HepG2 (cell line): ENCODE data around the gene SMAD1. TPM values are rescaled to one million over a fixed set of nuclear protein-coding genes. Genes with fewer than 3 reads are reported as not detected.
A peak's percentile ranks its signal among the peaks of the same experiment; 100 is the strongest.

Source experiments
- AHDC1 ChIP-seq: sonication (generic); formaldehyde crosslinking; IDR thresholded peaks from 2 replicates; pipeline ENCODE4 v1.5.1; 2020; ENCODE audit warnings: mild to moderate bottlenecking, missing genetic modification reagents, borderline replicate concordance
- EP300 ChIP-seq, 3 experiments: sonication (generic) in 1 of 3; formaldehyde crosslinking in 1 of 3; IDR thresholded peaks; 2 replicates each; pipeline versions ENCODE4 v1.5.1 to v1.6.1; 2011 to 2020; ENCODE audit warnings: low read depth in 2 of 3, low read length in 2 of 3, borderline replicate concordance in 1 of 3, improper control_type of control experiment in 1 of 3, mild to moderate bottlenecking in 1 of 3, missing genetic modification reagents in 1 of 3, moderate library complexity in 1 of 3
- FOXA3 ChIP-seq: IDR thresholded peaks from 2 replicates; pipeline ENCODE4 v1.6.1; 2016; ENCODE audit warnings: missing genetic modification reagents, missing compliant biosample characterization
- FOXP4 ChIP-seq: sonication (generic); formaldehyde crosslinking; IDR thresholded peaks from 2 replicates; pipeline ENCODE4 v1.4.0; 2020; ENCODE audit warnings: missing genetic modification reagents
- HNRNPH1 ChIP-seq: fragments of 200-400 bp; formaldehyde crosslinking; optimal IDR thresholded peaks from 2 replicates; pipeline ENCODE3; 2017; ENCODE audit warnings: mild to moderate bottlenecking, low read depth, low read length
- HOXA3 ChIP-seq: sonication (generic); formaldehyde crosslinking; IDR thresholded peaks from 2 replicates; pipeline ENCODE4 v1.5.0; 2020; ENCODE audit warnings: missing genetic modification reagents
- IKZF4 ChIP-seq: sonication (generic); formaldehyde crosslinking; IDR thresholded peaks from 2 replicates; pipeline ENCODE4 v1.5.1; 2020; ENCODE audit warnings: borderline replicate concordance, mild to moderate bottlenecking, low read depth, missing genetic modification reagents; ENCODE audit errors: not compliant biosample characterization
- MAFK ChIP-seq, 2 experiments: IDR thresholded peaks in 1 of 2; conservative IDR thresholded peaks in 1 of 2; 2 replicates each; pipeline ENCODE4 v1.6.1; 2011; ENCODE audit warnings: improper control_type of control experiment in 2 of 2, low read length in 2 of 2
- NFE2L2 ChIP-seq: fragments of 150-350 bp; IDR thresholded peaks from 2 replicates; pipeline ENCODE4 v1.6.1; 2014; ENCODE audit warnings: low read length
- SRF ChIP-seq: IDR thresholded peaks from 2 replicates; pipeline ENCODE4 v1.6.1; 2011; ENCODE audit warnings: mild to moderate bottlenecking, low read depth, low read length, moderate library complexity
- TBX3 ChIP-seq: fragments of 450-650 bp; IDR thresholded peaks from 2 replicates; pipeline ENCODE4 v1.6.1; 2017; ENCODE audit warnings: antibody characterized with exemption, mild to moderate bottlenecking, inconsistent platforms, borderline replicate concordance
- TSC22D2 ChIP-seq: sonication (generic); formaldehyde crosslinking; IDR thresholded peaks from 2 replicates; pipeline ENCODE4 v1.5.1; 2020; ENCODE audit warnings: missing genetic modification reagents, mild to moderate bottlenecking, borderline replicate concordance
- ZNF318 ChIP-seq: sonication (generic); formaldehyde crosslinking; IDR thresholded peaks from 2 replicates; pipeline ENCODE4 v1.4.0; 2020; ENCODE audit warnings: mild to moderate bottlenecking, missing genetic modification reagents
- polyA plus RNA-seq, 8 experiments: library from polyadenylated mRNA; depleted of rRNA in 3 of 8; stranded (reverse) in 7 of 8; unstranded in 1 of 8; fragments of >200 nt; fragmentation: Illumina TruSeq in 4 of 8; extraction: Trizol in 4 of 8; gene quantifications; 2 replicates each; pipeline versions ENCODE4 v1.2.1 to v1.2.3, GENCODE V29; 2011 to 2016; ENCODE audit warnings: low read depth in 4 of 8, missing spikeins in 1 of 8, mixed read lengths in 1 of 8; ENCODE audit not compliant: insufficient read depth in 1 of 8
- total RNA-seq, 5 experiments: library from RNA; depleted of rRNA; stranded (reverse); fragments of >200 nt; fragmentation: Illumina TruSeq; extraction: Trizol; gene quantifications; 2 replicates each; pipeline ENCODE4 v1.2.3, GENCODE V29; 2016; ENCODE audit warnings: low read depth in 1 of 5

Gene SMAD1
- total and polyA plus RNA-seq, 2 of the 13 experiments (the other 11 are each of a cell fraction or from before 2014, with no cell fraction given) = 12.7 to 16.6 TPM

GRCh38 chr4:145507636-145508035, 26.0 kb downstream of the SMAD1 start (continued):
- TF ChIP-seq AHDC1 (CRISPR knock-in tag) (peak; percentile 56; the same call in 1 of the 2 replicates), IKZF4 (CRISPR knock-in tag) (no peak), FOXP4 (CRISPR knock-in tag) (peak; percentile 42; the same call in 1 of the 2 replicates), HOXA3 (CRISPR knock-in tag) (no peak), TBX3 (no peak), FOXA3 (CRISPR knock-in tag) (0 out of 2 replicates have a peak, but pooled peaks have one; percentile 8), NFE2L2 (peak; percentile 51; the same call in 1 of the 2 replicates), HNRNPH1 (no peak), ZNF318 (no peak), EP300 (IDR thresholded peaks at IDR 0.05; ENCODE audit: low read depth in 2 of 2, low read length in 2 of 2) (peak in 1 of 2 experiments; percentile 30; a peak in 1 of 4 replicates), EP300 (CRISPR knock-in tag; IDR thresholded peaks at IDR 0.05; ENCODE audit: borderline replicate concordance) (no peak), TSC22D2 (CRISPR knock-in tag) (no peak), MAFK (conservative IDR thresholded peaks at IDR 0.05 in 1 of 2, IDR thresholded peaks at IDR 0.05 in 1 of 2; ENCODE audit: low read length in 2 of 2) (peak; percentile 95 to 96), SRF (0 out of 2 replicates have a peak, but pooled peaks have one; percentile 14)
